Middle frontal gyrus (tissue), 1 donor: Measurements from ENCODE around the gene KANK2.
"Not testable (repeated sequence)": the region's sequence is repeated elsewhere in the genome, so short reads cannot be mapped to it uniquely, and the experiment has no call there.

ENCODE experiments used
- DNase-seq: peaks from one replicate; pipeline ENCODE4 v3.0.0-alpha.2; 2015; ENCODE audit warnings: low spot score; ENCODE audit errors: extremely low spot score

The KANK2 gene

GRCh38 chr19:11198769-11199424 lies 1.6 kb upstream of the KANK2 start:
- no peak for DNase-seq

- no peak for DNase-seq
Measured at GRCh38 chr19:11198175-11198534, 810 bp upstream of the KANK2 start.

GRCh38 chr19:11196406-11197287 lies 698 bp downstream of the KANK2 start:
- no peak for DNase-seq

- DNase-seq: no peak
Measured at GRCh38 chr19:11195681-11196080, 1.7 kb downstream of the KANK2 start.

GRCh38 chr19:11194656-11195558 lies 2.4 kb downstream of the KANK2 start:
- no peak for DNase-seq

GRCh38 chr19:11194173-11194572 lies 3.2 kb downstream of the KANK2 start:
- no peak for DNase-seq

- no peak for DNase-seq
Measured at GRCh38 chr19:11192957-11193939, 4.1 kb downstream of the KANK2 start.

GRCh38 chr19:11191934-11192333 lies 5.4 kb downstream of the KANK2 start:
- DNase-seq: no peak

- no peak for DNase-seq
Measured at GRCh38 chr19:11191273-11191755, 6.0 kb downstream of the KANK2 start.

- DNase-seq: no peak
Measured at GRCh38 chr19:11190501-11190900, 6.8 kb downstream of the KANK2 start.

- DNase-seq: no peak
Measured at GRCh38 chr19:11187441-11187840, 9.9 kb downstream of the KANK2 start.

GRCh38 chr19:11182994-11183393 lies 14.4 kb downstream of the KANK2 start:
- no peak for DNase-seq

- DNase-seq: no peak
Measured at GRCh38 chr19:11181488-11181887, 15.9 kb downstream of the KANK2 start.

GRCh38 chr19:11180975-11181374 lies 16.4 kb downstream of the KANK2 start:
- not testable (repeated sequence) for DNase-seq

- DNase-seq: no peak
Measured at GRCh38 chr19:11180346-11180745, 17.0 kb downstream of the KANK2 start.

GRCh38 chr19:11179716-11180297 lies 17.5 kb downstream of the KANK2 start:
- no peak for DNase-seq

- not testable (repeated sequence) for DNase-seq
Measured at GRCh38 chr19:11179145-11179465, 18.2 kb downstream of the KANK2 start.

GRCh38 chr19:11177592-11177991 lies 19.8 kb downstream of the KANK2 start:
- DNase-seq: no peak

- DNase-seq: no peak
Measured at GRCh38 chr19:11176466-11177193, 20.7 kb downstream of the KANK2 start.
